Measurements from ENCODE around the gene NTN5.

GRCh38 chr19:48613852-48614435 is 58.9 kb downstream of the NTN5 start:
- TF ChIP-seq FOXP2 (optimal IDR thresholded peaks at IDR 0.05; ENCODE audit: borderline replicate concordance, extremely low read depth, extremely low read length, insufficient read depth) (no peak), SIN3A (IDR thresholded peaks at IDR 0.05; ENCODE audit: borderline replicate concordance, insufficient read depth, low read length) (no peak; the same call in 1 of the 2 replicates), REST (IDR thresholded peaks at IDR 0.05; ENCODE audit: insufficient read depth in 1 of 2, low read depth in 2 of 2, low read length in 2 of 2) (no peak), POLR2AphosphoS5 (IDR thresholded peaks at IDR 0.05; ENCODE audit: low read depth, low read length) (peak; percentile 31; the same call in 1 of the 2 replicates), TAF1 (IDR thresholded peaks at IDR 0.05; ENCODE audit: borderline replicate concordance, insufficient read depth, low read length) (no peak)
